Stimulated activated memory B cell treated with anti-CD40 and anti-IgM and Interleukin-4, amounts not matched to agents 10 μg/mL and 1 μg/mL and 100 μg/mL, for 72 hours (primary cell): ENCODE data around the gene MSGN1.

Experiments
- ATAC-seq: fragments of 150-1000 bp; cut with Tn5 transposase; 2 replicates; pipeline ENCODE4 v1.10.0; 2021
- H3K27ac Mint-ChIP-seq: one replicate; pipeline ENCODE4 v1.8.0; 2022; ENCODE audit warnings: mild to moderate bottlenecking, mixed read lengths
- H3K27me3 Mint-ChIP-seq: one replicate; pipeline ENCODE4 v1.8.0; 2022; ENCODE audit warnings: mixed read lengths
- H3K36me3 Mint-ChIP-seq: one replicate; pipeline ENCODE4 v1.8.0; 2022; ENCODE audit warnings: mixed read lengths
- H3K4me1 Mint-ChIP-seq: one replicate; pipeline ENCODE4 v1.8.0; 2022; ENCODE audit warnings: mixed read lengths
- H3K4me3 Mint-ChIP-seq: one replicate; pipeline ENCODE4 v1.8.0; 2022; ENCODE audit warnings: mild to moderate bottlenecking, moderate library complexity, mixed read lengths
- H3K9me3 Mint-ChIP-seq: one replicate; pipeline ENCODE4 v1.8.0; 2022; ENCODE audit warnings: mixed read lengths

Gene MSGN1, protein sequence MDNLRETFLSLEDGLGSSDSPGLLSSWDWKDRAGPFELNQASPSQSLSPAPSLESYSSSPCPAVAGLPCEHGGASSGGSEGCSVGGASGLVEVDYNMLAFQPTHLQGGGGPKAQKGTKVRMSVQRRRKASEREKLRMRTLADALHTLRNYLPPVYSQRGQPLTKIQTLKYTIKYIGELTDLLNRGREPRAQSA

DNA sequence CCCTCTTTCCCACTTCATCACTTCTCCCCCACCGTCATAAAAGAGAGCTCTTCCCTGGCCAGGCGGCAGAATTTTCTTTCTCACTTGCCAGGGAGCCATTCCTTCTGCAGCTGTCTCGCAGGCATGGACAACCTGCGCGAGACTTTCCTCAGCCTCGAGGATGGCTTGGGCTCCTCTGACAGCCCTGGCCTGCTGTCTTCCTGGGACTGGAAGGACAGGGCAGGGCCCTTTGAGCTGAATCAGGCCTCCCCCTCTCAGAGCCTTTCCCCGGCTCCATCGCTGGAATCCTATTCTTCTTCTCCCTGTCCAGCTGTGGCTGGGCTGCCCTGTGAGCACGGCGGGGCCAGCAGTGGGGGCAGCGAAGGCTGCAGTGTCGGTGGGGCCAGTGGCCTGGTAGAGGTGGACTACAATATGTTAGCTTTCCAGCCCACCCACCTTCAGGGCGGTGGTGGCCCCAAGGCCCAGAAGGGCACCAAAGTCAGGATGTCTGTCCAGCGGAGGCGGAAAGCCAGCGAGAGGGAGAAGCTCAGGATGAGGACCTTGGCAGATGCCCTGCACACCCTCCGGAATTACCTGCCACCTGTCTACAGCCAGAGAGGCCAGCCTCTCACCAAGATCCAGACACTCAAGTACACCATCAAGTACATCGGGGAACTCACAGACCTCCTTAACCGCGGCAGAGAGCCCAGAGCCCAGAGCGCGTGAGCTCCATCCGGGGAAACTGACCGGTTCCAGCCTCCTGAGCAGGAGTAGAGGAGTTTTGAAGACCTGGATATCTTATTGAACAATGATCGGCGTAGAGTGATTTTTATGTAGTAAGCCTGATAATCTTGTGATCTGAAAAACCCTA, at the start of gene MSGN1:
TSS of gene MSGN1 (plus strand) at position 65 of the 850 bp plus-strand sequence. CDS start at position 124, 59 bp downstream.
- H3K27ac Mint-ChIP-seq = peak within 1 kb of the TSS; percentile 67
- H3K27me3 Mint-ChIP-seq = no peaks in the 10 kb centered on the region
- no peaks in the 10 kb centered on the region for H3K36me3 Mint-ChIP-seq
- no peak within 1 kb of the TSS for H3K4me3 Mint-ChIP-seq
- no peak for ATAC-seq
- peaks cover 67% of the 10 kb centered on the region for H3K4me1 Mint-ChIP-seq
- no peaks in the 10 kb centered on the region for H3K9me3 Mint-ChIP-seq

DNA sequence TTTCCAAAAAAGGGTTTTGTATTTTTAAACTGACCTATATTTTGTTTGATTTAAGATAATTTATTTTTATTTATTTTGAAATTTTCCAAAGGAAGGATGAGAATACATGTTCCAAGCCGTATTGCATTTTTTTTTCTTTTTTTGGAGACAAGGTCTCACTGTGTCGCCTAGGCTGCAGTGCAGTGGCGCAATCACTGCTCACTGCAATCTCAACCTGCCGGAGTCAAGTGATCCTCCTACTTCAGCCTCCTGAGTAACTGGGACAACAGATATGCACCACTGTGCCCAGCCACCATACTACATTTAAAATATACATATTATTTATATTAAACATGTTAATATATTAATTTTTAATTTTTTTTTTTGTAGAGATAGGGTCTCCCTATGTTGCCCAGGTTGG, 47.4 kb upstream of the MSGN1 start:
- Mint-ChIP-seq H3K36me3 (peaks cover 31% of the 10 kb centered on the region), H3K27me3 (no peaks in the 10 kb centered on the region), H3K4me3 (no peak overlapping the region), H3K27ac (no peak overlapping the region), H3K9me3 (no peaks in the 10 kb centered on the region), H3K4me1 (no peaks in the 10 kb centered on the region)
- no peak for ATAC-seq

DNA sequence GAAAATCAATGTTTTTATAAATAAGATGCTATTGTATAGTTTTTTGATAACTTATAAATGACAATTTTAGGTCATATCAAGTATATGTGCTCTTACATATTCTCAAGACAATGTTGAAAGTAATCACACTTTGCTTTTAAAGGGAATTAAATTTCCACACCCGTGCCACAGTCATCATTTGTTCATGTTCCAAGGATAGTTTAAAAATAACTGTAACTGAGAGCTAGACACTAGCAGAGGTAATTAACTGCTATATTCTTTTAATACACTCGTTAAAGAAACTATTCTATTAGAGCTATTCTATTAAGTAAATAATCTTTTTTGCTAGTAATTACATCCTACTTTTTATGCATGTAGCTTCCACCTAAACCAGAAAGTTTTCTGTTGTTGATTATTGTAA, 44.3 kb upstream of the MSGN1 start:
- Mint-ChIP-seq H3K4me1 (no peaks in the 10 kb centered on the region), H3K27ac (no peak overlapping the region), H3K4me3 (no peak overlapping the region), H3K36me3 (peaks cover 49% of the 10 kb centered on the region), H3K27me3 (no peaks in the 10 kb centered on the region), H3K9me3 (no peaks in the 10 kb centered on the region)
- no peak for ATAC-seq

DNA sequence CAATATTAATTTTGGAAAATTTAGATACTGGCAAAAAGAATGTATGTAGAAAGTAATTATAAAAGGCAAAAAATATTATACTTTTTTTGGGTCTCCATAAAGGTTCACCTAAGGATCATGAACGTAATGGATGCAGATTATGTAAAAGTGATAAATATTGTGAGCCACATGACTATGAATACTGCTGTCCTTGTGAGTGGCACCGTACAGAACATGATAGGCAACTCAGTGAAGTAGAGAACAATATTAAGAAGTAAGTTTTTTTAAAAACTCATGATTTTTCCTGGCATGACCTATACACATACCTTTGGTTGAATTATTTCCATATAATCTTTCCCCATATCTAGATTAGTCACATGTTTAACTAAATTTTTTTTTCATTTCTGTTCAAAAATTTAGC, 43.7 kb upstream of the MSGN1 start:
- Mint-ChIP-seq H3K9me3 (no peaks in the 10 kb centered on the region), H3K36me3 (peaks cover 47% of the 10 kb centered on the region), H3K27ac (no peak overlapping the region), H3K4me1 (no peaks in the 10 kb centered on the region), H3K4me3 (no peak overlapping the region), H3K27me3 (no peaks in the 10 kb centered on the region)
- no peak for ATAC-seq

DNA sequence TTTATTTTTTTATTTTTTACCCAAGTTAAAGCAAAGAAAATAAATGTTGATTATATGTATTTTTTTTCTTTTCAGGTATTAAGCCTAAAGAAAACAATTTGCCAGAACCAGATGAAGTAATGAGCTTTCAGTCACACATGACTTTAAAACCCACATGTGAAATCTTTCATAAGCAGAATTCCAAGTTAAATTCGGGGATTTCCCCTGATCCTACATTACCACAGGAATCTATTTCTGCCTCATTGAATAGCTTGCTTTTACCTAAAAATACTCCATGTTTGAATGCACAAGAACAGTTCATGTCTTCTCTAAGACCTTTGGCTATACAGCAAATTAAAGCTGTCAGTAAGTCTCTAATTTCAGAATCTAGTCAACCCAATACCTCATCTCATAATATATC, 35.7 kb upstream of the MSGN1 start:
- H3K27me3 Mint-ChIP-seq = no peaks in the 10 kb centered on the region
- ATAC-seq = no peak
- H3K27ac Mint-ChIP-seq = no peak overlapping the region
- H3K4me3 Mint-ChIP-seq = no peak overlapping the region
- H3K9me3 Mint-ChIP-seq = no peaks in the 10 kb centered on the region
- peaks cover 43% of the 10 kb centered on the region for H3K36me3 Mint-ChIP-seq
- H3K4me1 Mint-ChIP-seq = no peaks in the 10 kb centered on the region

DNA sequence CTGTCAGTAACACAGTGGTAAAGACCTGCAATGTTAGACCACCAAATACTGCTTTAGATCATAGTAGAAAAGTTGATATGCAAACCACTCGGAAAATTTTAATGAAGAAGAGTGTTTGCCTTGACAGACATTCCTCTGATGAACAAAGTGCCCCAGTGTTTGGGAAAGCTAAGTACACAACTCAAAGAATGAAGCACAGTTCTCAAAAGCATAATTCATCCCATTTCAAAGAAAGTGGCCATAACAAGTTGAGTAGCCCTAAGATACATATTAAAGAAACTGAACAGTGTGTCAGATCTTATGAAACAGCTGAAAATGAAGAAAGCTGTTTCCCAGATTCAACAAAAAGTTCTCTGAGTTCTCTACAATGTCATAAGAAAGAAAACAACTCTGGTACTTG, 34.8 kb upstream of the MSGN1 start:
- Mint-ChIP-seq H3K9me3 (no peaks in the 10 kb centered on the region), H3K4me3 (no peak overlapping the region), H3K27ac (no peak overlapping the region), H3K27me3 (no peaks in the 10 kb centered on the region), H3K4me1 (no peaks in the 10 kb centered on the region), H3K36me3 (peaks cover 37% of the 10 kb centered on the region)
- ATAC-seq = no peak

DNA sequence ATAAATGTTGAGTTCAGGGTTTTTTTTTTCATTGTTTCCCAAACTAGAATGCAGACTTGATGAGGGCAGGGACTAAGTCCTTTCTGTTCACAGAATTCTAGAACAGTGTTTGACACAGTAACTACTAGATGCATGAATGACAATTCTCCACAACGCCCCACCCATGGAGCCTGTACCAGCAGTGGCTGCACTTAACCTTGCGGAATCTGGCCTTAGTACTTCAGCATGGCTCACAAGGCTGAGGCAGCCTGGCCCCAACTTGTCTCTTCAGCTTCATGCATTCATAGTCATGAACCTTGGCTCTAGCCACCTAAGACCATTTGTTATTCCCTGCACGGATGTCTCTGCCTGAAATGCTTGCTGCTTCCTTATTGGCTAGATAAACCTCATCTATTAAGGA, 29.5 kb upstream of the MSGN1 start:
- Mint-ChIP-seq H3K27me3 (no peaks in the 10 kb centered on the region), H3K4me3 (no peak overlapping the region), H3K36me3 (peaks cover 20% of the 10 kb centered on the region), H3K9me3 (no peaks in the 10 kb centered on the region), H3K27ac (no peak overlapping the region), H3K4me1 (peaks cover 9% of the 10 kb centered on the region)
- no peak for ATAC-seq

DNA sequence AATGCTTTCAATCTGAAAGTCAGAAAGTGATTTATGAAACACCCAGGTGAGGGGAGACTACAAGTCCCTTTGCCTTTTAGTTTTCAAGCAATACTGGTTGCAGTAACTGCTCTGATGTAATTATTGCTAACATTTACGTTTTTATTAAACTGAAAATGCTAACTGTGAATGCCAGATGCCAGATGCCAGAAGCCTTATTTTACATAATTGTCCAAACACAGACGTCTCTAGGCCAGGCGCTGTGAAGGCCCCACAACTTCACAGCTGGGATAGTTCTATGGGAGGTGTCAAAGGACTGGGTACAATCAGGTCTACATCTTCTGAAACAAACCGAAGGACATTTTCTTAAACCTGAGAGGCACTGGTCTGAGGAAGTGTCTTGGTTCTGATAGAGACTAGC, 27.5 kb upstream of the MSGN1 start:
- H3K27me3 Mint-ChIP-seq = no peaks in the 10 kb centered on the region
- H3K9me3 Mint-ChIP-seq = no peaks in the 10 kb centered on the region
- no peak overlapping the region for H3K4me3 Mint-ChIP-seq
- H3K36me3 Mint-ChIP-seq = peaks cover 4% of the 10 kb centered on the region
- no peak for ATAC-seq
- H3K27ac Mint-ChIP-seq = no peak overlapping the region
- peaks cover 18% of the 10 kb centered on the region for H3K4me1 Mint-ChIP-seq

DNA sequence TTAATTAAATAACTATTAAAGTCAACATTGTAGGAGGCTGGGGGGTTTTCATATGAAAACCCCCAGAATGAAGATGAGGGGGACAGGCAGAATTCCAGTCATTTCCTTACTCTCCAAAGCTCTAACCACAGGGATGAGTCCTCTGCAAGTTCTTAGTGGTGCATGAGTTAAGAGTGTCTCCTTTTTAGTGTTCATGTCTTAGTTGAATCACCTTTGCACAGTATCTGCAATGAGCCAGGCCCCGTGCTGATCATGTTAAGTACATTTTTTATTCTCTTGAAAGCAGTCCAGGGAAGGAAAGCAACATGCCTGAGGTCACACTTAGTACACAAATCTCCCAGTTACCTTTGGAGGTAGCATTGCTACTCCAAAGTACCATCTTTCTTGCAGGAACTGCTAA, 25.7 kb upstream of the MSGN1 start:
- peaks cover 18% of the 10 kb centered on the region for H3K4me1 Mint-ChIP-seq
- no peak for ATAC-seq
- H3K27ac Mint-ChIP-seq = peak overlapping the region; percentile 11
- no peaks in the 10 kb centered on the region for H3K27me3 Mint-ChIP-seq
- no peaks in the 10 kb centered on the region for H3K36me3 Mint-ChIP-seq
- H3K9me3 Mint-ChIP-seq = no peaks in the 10 kb centered on the region
- H3K4me3 Mint-ChIP-seq = no peak overlapping the region

DNA sequence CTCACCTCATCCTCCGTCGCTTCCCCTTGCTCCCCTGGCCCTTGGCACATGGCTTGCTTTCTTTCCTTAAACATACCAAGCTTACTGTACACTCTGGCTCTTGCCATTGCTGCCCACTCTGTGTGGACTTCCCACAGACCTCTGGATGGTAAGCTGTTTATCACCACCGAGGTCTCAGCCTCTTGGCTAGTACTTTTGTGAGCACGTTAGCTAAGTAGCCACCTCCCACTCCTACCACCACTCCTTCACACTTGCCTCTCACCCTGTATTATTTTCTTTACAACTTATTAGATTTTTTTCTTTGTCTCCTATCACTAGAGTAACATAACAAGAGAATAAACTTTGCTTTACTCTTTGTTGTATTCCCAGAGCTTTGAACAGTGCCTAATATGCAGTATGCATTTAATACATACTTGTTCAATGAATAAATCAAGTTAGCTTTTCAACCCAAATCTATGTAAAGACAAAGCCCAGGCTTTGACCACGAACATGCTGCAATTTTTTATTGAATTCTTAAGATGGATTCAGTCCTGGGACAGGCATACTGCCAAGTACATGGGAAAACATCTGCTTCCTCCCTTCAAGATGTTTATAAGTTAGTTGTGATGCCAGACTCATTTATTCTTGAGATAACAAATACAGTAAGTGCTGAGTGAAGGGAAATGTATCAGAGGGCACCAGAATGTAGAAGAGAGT, 25.0 kb upstream of the MSGN1 start:
- Mint-ChIP-seq H3K4me1 (peaks cover 18% of the 10 kb centered on the region), H3K9me3 (no peaks in the 10 kb centered on the region), H3K27ac (peak overlapping the region; percentile 11), H3K36me3 (no peaks in the 10 kb centered on the region), H3K4me3 (no peak overlapping the region), H3K27me3 (no peaks in the 10 kb centered on the region)
- ATAC-seq = no peak

DNA sequence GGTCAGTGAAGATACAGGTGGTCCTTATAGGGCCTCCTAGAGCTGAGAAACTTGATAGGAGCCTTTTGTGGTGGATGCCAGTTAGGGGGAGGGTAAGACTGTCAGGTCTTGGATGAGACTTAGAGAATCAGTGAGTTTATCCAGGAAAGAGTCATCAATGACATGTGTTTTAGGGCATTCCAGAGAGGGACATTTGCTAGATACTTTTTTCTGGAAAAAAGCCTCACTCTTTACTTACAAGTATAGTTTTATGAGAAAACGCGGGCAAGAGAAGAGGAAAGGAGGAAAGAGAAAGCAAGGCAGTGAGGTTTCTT, 24.5 kb upstream of the MSGN1 start:
- H3K4me3 Mint-ChIP-seq = no peak overlapping the region
- no peak overlapping the region for H3K27ac Mint-ChIP-seq
- no peaks in the 10 kb centered on the region for H3K9me3 Mint-ChIP-seq
- no peaks in the 10 kb centered on the region for H3K36me3 Mint-ChIP-seq
- H3K27me3 Mint-ChIP-seq = no peaks in the 10 kb centered on the region
- H3K4me1 Mint-ChIP-seq = peaks cover 18% of the 10 kb centered on the region
- no peak for ATAC-seq

DNA sequence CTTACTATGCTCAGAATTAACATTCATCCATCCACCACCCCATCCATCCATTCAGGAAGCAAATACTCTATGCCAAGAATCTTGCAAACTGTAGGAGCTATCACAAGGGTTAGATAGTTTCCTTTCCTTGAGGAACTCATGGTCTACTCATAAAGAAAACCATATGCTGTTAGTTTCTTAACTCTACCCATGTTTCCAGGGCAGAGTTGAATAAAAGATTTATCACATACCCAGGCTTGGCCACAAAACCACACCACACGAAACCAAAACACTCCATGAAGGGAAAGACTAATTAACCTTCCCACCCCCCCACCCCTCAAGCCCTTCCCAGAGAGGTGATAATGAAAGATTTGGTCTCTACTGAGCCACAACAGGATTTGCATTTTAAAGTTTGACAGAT, 23.7 kb upstream of the MSGN1 start:
- H3K36me3 Mint-ChIP-seq = no peaks in the 10 kb centered on the region
- no peaks in the 10 kb centered on the region for H3K9me3 Mint-ChIP-seq
- H3K4me1 Mint-ChIP-seq = peaks cover 18% of the 10 kb centered on the region
- no peak for ATAC-seq
- no peak overlapping the region for H3K27ac Mint-ChIP-seq
- H3K4me3 Mint-ChIP-seq = no peak overlapping the region
- H3K27me3 Mint-ChIP-seq = no peaks in the 10 kb centered on the region

DNA sequence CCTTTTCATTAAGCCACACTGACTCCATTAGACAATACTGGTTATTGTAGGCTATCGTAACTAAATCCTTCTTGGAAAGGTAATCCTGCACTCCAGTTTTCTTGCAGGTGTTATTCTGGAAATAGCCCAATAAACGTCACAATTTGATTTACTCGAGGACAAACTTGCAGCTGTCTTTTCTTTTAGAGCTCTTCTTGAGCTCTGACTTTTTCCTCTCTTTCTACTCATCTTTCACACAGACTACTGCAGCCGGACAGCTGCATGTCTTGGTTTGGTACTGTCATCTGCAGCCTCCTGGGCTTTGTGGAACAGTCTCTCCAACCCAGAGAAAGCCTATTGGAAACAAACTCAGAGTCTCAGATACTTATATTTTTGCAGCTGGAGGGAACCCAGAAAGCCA, 23.0 kb upstream of the MSGN1 start:
- Mint-ChIP-seq H3K4me1 (peaks cover 18% of the 10 kb centered on the region), H3K4me3 (no peak overlapping the region), H3K9me3 (no peaks in the 10 kb centered on the region), H3K27me3 (no peaks in the 10 kb centered on the region), H3K36me3 (no peaks in the 10 kb centered on the region), H3K27ac (no peak overlapping the region)
- no peak for ATAC-seq

DNA sequence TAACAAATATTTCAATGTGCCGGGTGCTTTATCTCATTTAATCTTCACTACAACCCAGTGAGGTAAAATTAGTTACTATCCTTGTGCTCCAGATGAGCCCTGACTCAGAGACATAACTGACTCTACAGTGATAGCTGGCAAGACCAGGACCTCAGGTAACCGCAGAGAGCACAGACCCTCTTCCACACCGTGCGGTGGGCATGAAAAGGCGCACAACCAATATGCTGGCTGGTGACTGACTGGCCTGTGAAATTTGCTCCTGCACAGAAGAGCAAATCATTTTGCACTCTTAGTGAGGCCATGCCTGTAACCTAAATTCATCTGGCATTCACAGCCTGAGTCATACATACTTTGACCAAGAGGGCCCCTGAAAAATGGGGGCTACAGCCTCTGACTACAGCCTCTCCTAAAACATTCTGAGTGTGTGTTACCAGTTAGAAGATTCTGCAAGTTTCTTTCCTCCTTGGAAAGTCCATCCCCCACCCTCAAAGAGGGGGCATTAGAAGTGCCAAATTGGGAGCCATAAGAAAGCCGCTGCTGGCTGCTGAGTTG, 22.4 kb upstream of the MSGN1 start:
- Mint-ChIP-seq H3K36me3 (no peaks in the 10 kb centered on the region), H3K4me1 (peaks cover 18% of the 10 kb centered on the region), H3K27ac (no peak overlapping the region), H3K27me3 (no peaks in the 10 kb centered on the region), H3K4me3 (no peak overlapping the region), H3K9me3 (no peaks in the 10 kb centered on the region)
- ATAC-seq = no peak

DNA sequence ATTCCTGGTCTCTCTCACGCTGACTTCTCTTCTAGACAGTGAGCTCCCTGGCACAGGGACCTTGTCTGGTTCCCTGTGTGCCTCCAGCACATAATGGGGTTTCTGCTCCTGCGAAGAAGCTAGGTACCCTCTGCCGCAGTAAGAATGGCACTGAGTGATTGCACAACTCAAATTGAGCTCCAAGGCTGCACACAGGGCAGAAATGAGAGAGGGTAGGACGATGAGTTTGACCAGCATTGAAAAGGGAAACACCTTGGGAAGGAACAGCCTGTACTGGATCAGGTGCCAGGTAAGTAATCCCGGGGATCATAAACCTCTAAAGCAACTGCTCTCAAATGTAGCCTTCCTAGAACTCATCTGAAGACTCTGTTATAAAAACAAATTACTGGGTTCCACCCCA, 21.0 kb upstream of the MSGN1 start:
- Mint-ChIP-seq H3K27ac (no peak overlapping the region), H3K9me3 (no peaks in the 10 kb centered on the region), H3K27me3 (no peaks in the 10 kb centered on the region), H3K4me3 (no peak overlapping the region), H3K36me3 (no peaks in the 10 kb centered on the region), H3K4me1 (peaks cover 29% of the 10 kb centered on the region)
- no peak for ATAC-seq

DNA sequence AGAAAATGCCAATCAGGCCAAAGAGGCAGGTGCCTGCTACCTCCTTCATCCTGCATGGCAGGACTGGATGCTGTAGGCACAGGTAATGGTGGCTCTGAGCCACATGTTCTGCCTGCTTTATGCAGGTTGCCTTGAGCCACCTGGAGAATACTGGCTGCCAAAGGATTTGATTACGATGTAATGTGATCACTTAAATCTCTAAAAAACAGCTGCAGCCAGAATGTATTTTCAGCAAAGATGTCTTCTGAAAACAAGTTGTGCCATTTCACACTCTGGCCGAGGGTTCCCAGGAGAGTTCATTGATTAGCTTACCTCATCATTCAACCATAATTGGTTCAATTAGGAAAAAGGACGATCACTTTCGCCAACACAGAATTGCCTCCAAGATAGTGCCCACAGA, 17.9 kb upstream of the MSGN1 start:
- no peaks in the 10 kb centered on the region for H3K9me3 Mint-ChIP-seq
- H3K4me1 Mint-ChIP-seq = peaks cover 32% of the 10 kb centered on the region
- ATAC-seq = no peak
- H3K4me3 Mint-ChIP-seq = no peak overlapping the region
- H3K27me3 Mint-ChIP-seq = no peaks in the 10 kb centered on the region
- H3K36me3 Mint-ChIP-seq = no peaks in the 10 kb centered on the region
- no peak overlapping the region for H3K27ac Mint-ChIP-seq
